GM21717 (cell line): ENCODE measurements around the gene DLL1.
A peak's percentile ranks its signal among the peaks of the same experiment; 100 is the strongest.
"Not testable (repeated sequence)": the region's sequence is repeated elsewhere in the genome, so short reads cannot be mapped to it uniquely, and the experiment has no call there.

Experiments
- ATAC-seq: cut with Tn5 transposase; IDR thresholded peaks from one replicate; pipeline ENCODE4 v1.9.1; 2021; ENCODE audit warnings: mild to moderate bottlenecking, moderate library complexity; ENCODE audit not compliant: unreplicated experiment

Gene DLL1, protein sequence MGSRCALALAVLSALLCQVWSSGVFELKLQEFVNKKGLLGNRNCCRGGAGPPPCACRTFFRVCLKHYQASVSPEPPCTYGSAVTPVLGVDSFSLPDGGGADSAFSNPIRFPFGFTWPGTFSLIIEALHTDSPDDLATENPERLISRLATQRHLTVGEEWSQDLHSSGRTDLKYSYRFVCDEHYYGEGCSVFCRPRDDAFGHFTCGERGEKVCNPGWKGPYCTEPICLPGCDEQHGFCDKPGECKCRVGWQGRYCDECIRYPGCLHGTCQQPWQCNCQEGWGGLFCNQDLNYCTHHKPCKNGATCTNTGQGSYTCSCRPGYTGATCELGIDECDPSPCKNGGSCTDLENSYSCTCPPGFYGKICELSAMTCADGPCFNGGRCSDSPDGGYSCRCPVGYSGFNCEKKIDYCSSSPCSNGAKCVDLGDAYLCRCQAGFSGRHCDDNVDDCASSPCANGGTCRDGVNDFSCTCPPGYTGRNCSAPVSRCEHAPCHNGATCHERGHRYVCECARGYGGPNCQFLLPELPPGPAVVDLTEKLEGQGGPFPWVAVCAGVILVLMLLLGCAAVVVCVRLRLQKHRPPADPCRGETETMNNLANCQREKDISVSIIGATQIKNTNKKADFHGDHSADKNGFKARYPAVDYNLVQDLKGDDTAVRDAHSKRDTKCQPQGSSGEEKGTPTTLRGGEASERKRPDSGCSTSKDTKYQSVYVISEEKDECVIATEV

DNA sequence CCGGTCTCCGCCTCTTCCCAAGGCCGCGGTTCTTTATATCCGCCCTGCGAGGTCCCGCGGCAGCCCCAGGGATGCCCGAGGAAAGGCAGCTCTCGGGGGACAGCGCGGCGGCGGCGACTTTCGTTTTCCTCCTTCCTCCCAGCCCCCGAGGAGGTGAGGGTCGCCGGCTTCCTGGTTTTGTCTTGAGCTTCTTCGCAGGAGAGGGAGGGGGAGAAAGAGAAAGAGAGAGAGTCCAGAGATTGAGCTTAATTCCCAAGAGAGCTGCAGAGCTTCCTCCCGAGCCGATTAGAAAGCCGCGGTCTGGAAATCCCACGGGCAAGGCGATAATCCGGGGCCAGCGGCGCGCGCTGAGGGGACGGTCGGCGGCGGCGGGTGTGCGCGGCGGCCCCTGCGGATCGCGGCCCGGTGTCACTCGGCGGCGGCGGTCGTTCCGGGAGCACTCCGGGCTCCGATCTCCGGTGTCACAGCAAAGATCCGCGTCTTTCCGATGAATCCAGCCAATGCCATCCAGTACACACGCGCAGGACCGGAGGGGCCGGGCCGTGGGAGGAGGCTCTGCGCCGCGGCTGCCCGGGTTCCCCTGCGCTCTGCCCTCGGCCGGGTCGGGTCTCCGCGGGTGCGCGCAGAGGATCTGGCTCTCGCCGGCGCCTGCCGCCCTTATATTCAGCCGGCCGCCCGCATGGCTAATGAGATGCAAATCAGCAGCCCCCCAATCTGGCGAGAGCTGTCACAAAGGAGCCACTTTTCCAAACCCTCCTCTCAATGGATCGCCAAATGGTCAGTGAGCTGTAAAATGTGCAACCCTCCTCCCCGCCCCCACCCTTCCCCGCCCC lies at the start of gene DLL1:
DLL1 (minus strand) TSS at position 783 of the 833 bp plus-strand sequence. CDS start 939 bp downstream, outside the sequence.
- no peak for ATAC-seq

DNA sequence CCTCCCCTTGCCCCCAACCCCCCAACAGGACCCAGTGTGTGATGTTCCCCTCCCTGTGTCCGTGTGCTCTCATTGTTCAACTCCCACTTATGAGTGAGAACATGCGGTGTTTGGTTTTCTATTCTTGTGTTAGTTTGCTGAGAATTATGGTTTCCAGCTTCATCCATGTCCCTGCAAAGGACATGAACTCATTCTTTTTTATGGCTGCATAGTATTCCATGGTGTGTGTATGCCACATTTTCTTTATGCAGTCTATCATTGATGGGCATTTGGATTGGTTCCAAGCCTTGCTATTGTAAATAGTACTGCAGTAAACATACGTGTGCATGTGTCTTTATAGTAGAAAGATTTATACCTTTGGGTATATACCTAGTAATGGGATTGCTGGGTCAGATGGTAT lies 44.3 kb upstream of the DLL1 start:
- not testable (repeated sequence) for ATAC-seq

DNA sequence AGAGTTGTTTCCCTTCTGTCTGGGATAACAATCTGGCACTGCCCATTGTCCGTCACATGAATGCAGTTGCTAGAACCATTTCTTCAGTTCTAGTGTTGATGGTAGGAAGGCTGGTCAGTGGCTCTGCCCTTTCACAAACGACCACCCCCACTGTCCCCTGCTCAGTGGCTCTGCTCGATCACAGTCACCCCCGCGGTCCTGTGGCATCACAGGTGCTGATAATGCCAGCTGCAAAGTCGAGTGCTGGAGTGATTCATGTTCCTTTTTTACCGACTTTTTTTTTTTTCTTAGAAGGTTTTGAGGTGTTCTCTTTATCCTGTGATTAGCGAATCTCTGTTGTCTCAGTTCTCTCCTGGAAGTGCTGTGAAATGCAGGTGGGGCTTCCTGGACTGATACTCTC lies 38.4 kb upstream of the DLL1 start:
- no peak for ATAC-seq

DNA sequence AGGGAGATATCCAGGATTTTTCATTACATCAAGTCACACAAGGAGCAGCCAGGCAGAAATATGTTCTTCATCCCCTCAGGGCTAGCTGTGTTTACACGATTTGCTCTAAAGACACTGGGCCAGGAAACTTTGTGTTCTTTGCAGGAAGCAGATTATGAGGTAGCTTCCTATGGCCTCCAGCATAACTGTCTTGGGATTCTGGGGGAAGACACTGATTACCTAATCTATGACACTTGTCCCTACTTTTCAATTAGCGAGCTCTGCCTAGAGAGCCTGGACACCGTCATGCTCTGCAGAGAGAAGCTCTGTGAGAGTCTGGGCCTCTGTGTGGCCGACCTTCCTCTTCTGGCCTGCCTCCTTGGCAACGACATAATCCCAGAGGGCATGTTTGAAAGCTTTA lies 26.8 kb upstream of the DLL1 start:
- ATAC-seq, result no peak

DNA sequence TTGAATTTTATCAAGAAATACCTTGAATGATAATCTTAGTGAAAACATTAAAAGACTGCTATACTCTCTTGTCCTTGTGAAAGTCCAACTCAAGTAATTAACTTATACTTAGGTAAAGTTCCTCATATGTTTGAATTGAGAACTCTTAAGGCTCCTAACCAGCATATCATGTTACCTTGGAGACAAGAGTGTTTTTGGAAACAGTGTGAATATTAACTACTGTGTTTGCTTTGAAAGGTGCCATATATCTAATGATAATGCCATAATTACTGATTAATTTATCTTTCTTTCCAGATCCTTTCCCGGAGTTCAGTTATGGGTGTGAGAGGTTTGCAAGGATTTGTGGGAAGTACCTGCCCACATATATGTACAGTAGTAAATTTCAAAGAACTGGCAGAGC lies 26.2 kb upstream of the DLL1 start:
- ATAC-seq, result no peak

DNA sequence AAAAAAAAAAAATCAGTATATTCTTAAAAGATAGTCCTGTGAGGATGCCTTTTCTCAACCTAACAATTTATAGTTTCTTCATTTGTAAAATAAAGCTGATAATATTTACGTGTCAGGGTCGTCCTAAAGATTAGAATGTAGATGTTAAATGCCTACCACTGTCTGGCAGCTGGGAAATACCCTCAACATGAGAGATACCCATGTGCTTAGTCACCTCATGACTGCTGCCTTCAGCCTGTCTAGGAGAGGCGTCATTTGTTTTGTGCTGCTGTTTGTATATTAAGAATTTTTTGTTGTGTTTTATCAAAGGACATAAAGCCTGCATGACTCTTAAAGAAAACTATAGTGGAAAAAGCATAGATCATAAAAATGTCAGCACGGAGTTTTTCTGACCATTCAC lies 25.2 kb upstream of the DLL1 start:
- ATAC-seq, result no peak

DNA sequence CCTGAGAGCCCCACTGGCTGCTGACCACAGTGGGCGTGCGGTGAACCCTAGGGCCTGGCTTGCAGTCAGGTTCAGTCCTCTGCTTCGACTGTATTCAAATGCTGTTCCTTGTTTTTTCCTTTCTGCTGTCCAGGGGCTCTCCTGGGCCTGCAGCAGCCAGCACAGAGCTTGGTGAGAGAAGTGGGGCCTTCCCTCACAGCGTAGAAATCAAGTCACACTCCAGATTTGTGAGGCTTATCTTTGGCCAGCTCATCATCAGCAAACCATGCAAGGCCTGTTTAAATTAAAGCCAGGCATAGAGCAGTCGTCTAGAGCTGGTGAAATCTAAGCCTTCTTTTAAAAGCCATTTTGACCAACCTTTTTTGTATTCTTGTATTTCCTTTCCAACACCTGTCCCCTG lies 24.1 kb upstream of the DLL1 start:
- ATAC-seq, result no peak

DNA sequence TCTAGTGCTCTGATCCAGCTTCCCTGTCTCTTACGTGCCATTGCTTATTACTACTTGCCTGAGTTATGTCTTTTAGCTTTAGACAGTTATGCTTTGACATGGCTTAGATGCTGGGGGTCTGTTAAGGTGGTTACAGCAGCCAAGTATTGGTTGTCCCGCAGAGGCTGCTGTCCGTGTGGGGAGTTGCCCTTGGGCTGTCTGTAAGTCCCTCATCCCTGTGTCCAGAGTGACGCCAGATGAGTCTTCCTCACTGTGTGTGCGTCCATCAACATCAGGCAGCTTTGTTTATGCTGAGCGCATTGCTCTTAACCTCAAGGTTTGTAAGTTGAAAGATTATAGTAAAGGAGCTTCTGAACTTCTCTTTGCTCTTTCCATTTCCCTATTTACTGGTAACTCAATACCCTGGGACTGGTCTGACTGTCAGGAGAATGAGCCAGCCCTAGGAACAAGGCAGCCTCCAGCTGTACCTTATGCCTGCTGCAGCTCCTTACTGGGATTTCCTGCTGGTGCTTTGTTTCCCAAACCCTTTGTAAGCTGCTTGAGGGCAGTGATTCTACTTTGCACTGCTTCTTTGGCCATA lies 22.9 kb upstream of the DLL1 start:
- no peak for ATAC-seq

DNA sequence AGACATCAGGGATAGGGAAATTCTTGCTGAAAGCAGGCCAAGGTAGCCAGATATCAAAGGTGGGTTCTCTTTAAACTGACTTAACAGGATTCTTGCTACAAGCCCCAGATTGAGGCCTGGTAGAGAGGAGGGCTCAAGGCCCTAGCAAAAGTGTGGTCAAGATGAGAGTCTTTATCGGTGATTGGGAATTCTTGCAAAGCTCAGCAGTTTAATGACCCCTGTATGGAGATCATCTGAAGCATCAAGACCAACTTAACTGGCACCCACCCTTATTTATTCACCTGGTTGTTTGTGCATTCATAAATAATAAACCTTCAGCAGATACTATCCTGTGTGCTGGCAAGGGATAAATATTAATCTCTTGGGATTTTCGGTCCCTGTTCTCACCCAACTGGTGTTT lies 22.0 kb upstream of the DLL1 start:
- no peak for ATAC-seq

DNA sequence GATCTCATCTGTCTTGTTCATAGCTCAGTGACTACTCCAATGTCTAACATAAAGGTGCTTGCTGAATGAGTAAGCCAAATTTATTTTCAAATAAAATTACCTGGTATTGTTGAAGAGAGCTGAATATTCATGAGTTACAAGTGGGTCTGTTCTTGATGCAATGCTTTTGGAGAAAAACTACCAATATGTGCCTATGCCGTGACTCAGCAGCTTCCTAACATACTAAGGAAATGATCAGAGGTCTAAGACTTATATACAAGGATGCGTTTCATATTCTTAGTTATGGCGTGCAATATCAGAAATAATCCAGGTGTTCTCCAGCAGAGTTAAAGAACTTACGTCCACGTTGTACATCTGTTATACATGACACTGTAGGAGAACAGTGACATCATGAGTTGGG lies 20.8 kb upstream of the DLL1 start:
- ATAC-seq, result no peak

DNA sequence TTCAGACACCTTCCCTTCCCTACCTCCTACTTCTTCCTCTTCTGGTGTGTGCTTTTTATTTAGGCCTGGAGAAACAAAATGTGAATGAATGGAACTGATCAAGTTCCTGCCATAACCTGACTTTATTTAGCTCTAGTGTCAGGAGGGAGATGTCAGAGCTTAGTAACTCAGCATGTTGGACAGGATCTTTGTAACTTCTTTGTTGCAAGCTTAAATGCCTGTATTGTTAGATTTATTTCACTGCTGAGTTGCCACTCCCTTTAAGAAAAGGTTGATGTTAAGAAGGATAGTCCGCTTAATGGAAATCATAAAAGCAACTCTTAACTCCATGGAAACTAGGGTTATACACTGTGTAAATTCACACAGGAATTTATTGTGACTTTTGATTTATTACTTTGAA lies 17.9 kb upstream of the DLL1 start:
- ATAC-seq, result no peak

DNA sequence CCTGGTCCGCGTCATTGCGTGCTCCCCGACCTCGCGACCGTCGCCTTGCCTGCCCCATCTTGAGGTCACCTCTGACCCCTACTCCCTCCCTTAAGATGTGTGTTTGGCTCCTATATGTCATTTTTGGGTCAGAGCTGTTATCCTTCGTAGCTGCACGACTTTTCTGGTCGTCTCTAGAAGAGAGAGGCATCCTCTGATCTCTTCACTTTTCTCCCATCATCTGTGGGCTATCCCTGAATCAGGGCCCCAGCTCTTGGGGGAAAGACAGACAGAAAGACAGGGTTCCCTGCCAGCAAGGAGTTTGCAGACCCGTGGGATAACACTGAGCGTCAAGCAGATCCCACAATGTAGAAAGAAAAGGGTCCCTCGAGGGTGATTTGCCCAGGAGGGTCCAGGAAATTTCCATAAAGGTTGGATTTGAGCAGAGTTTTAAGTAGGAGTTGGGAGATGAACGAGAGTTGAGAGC lies 16.2 kb upstream of the DLL1 start:
- ATAC-seq, result no peak

DNA sequence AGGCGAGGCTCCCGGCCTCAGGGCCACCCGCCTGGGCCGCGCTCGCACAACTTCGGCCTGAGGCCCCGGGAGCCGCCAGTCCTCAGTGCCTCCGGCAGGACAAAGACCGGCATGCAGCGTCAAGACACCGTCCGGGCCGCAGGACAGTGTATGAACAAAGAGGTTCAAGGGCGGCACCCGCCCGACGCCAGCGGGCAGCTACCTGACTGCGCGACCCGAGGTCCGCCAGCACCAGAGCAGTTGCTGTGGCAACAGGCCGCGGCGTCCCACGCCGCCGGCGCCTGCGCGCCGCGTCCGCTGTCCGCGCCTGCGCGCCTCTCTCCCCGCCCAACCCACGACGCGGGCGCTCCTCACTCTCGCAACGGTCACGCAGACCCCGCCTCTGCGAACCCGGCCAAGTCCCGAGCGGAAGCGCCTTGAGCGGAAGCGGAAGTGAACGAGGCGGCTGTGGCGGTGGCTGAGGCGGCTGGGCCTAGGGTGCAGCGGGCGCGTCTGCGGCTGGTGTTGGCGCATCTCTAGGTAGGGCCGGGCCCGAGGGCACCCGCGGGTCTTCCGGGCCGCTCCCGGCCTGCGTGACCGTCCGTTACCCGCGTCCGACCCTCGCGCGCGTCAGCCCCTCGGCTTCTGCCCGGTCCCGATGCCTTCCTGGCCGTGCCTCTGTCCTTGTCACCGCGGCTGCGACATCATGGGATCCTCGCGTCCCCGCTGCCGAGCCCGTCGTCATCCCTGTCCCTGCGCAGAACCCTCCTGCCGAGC lies 15.6 kb upstream of the DLL1 start, which contains the start of gene FAM120B:
FAM120B (plus strand) TSS at position 435 of the 756 bp plus-strand sequence. CDS start 10,633 bp downstream, outside the sequence.
- ATAC-seq, result peak; percentile 98

DNA sequence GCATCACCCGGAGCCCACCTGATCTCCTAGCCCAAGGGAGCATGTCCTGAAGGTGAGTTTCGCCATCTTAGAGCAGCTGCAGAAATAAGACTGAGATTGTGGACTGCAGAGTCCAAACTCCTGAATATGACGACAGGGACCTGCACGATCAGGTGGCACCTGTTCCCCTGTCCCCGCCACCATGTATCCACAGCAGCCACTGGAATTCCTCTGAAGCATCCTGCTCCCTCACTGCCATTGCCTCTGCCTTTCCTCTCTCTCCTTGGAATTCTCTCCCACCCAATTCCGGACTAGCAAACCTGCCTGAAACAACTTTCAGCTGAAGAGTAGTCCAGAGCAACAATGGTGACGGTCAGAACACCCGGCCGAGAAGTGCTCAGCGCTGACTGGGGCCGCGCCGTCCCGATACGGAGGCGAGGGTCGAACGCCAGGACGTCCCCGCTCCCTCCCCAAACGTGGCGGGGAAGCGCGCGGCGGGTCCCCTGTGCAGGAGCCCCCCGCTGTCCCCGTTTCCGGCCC lies 15.0 kb upstream of the DLL1 start:
- ATAC-seq, result peak; percentile 15

DNA sequence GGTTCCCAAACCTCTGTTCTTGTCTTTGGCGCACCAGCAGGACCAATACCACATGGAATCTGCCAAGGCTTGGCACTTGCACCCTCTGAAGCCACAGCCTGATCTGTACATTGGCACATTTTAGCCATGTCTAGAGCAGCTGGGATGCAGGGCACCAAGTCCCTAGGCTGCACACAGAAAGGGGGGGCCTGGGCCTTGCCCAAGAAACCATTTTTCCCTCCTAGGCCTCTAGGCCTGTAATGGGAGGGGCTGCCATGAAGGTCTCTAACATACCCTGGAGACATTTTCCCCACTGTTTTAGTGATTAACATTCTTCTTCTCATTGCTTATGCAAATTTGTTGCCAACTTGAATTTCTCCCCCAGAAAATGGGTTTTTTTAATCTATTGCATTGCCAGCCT lies 10.3 kb upstream of the DLL1 start:
- no peak for ATAC-seq

DNA sequence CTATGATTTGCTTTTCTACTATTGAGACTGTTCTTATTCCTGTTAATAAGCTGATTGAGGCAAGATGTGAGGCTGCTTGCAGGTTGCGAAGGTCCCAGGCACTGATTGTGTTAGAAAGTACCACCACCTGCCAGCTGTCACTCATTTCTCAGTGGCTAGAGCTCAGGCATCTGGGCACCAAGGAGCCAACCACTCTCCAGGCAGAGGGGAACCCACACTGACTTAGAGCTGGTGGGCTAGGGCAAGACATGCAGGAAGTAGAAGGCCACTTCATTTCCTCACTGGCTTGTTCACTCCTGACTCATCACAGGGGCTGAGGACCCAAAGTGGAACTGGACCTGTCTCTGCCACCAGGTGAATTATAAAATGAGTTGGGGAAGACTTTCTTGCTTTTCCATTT lies 7.8 kb upstream of the DLL1 start:
- no peak for ATAC-seq

DNA sequence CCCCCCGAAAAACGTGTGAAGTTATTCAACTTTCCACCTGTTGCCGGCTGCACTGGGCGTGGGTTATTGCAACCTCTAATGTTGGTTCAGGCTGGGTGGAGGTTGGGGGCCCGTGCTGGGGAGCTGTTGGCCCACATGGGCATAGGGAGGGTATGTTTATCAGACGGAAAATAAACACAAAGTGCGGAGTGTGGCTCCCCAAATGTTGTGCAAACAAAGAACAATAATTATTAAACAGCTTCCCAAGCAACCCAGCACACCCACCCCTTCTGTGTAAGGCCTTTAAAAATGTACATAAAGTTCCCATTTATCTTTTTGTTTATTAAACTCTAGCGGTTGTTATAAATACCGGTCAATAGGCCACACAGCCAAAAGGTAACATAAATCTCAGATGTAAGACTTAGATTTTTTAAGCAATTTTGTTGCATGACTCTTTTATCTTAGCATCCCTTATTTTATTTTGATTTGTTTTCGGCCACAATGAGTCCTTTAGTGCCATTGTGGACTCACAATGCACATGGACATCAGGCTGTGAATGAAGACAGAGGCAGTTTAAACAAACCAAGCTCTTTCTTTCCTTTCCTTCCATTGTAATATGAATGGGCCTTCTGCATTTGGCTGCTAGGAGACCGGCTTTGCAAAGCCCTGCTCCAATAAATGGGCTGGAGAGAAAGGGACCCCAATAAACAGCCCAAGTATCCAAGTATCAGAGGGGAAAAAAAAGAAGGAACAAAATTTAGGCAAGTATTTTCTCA lies 6.9 kb upstream of the DLL1 start:
- ATAC-seq, result no peak

DNA sequence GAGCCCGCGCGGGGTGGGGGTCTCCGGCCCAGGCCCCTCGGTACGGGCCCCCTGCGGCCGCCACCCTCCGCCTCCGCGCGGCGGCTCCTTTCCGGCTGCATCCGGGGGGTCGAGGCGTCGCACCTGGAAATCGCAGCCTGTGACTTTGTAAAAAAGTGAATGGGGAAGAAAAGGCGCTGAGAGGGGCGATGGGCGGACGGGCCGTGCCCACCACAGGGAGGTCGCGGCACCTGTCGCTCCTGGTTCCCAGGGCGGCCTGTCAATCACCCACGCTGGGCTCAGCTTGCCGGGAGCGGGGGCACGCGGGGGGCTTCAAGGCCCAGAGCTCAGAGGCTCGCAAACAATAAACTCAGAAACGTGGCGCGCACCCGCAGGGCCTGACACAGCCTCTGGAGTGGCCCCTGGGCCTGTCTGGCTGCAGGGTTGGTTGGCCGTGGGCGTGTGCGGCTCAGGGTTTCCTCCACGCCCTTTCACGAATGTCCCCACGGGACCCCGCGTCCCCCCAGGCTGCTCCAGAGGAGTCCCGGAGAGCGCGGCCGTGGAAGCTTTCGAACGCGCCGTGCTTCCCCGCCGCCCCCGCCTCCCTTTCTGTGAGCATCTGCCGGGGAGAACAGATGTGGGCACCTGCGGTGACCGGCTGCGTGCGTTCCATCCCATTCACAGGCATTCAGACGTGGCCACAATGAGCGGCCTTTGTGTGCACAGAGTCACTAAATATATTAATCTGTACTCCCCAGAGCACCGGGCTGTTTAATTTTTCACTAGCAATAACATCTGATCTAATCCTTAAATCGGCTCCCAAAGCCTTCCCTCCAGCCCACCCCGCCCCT lies 6.1 kb upstream of the DLL1 start:
- ATAC-seq, result no peak

DNA sequence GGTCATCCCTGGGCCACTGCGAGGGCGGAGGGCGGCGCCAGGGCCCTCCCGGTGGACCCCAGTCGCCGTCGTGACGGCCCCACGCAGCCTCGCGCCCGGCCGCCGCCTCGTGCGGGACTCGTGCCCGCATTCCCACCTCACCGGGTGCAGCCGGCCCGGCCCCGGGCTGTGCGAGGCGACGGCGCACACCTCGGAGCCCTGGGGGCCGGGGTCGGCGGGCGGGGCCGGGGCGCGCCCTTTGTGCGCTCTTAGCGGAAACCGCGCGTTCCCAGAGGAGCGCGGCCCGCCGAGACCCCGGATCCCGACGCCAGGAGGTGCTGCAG lies 5.5 kb upstream of the DLL1 start:
- ATAC-seq, result no peak
